Measurements from ENCODE around the gene HDAC4.

HDAC4 gene

DNA sequence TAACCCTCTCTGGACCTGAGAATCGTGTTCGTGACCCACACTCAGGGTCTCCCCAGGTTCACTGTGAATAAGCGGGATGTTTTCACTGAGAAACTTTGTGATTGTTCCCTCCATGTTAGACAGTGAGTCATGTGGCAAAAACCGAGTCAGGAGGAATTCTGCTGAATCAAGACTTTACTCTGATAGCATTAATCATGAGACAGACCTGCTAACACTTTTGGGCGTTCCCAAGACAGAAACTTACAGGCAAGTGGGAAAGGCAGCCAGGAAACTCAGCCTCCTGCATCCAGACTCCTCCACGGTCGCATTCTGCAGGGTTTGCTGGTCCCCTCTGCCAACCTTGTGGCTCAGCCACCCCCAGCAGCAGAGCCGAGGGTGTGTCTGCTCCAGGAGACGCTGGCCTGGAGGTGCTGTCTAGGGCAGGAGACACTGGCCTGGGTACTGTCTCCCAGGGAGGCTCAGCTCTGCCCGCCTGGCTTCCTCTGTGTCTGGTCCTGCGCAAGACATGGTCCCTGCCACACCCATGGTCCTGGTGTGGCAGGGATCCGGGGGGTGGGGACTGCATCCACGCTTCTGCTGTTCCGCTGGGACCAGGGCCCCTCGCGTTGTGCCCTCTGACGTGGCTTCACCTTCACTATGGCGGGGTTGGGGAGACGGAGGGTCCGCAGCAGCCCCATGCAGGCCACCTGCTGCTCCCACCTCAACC, 375.6 kb downstream of the HDAC4 start:
- ATAC-seq: no peak
- DNase-seq: no peak

DNA sequence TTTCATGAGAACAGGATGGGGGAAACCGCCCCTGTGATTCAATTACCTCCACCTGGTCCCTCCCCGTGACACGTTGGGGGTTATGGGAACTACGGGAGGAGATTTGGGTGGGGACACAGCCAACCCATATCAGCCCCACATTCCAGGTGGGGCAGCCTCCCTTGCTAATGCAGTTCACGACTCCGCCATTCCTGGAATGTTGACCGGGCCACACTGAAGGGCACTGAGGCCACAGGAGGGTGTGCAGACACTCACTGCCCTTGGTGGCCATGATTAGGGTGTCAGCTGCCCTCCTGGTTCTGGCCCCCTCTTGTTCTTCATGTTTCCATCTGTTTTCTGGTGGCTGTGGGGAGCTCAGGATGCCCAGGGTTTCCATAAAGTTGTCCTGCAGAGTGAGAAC, 376.6 kb downstream of the HDAC4 start:
- no peak for DNase-seq
- no peak for ATAC-seq

DNA sequence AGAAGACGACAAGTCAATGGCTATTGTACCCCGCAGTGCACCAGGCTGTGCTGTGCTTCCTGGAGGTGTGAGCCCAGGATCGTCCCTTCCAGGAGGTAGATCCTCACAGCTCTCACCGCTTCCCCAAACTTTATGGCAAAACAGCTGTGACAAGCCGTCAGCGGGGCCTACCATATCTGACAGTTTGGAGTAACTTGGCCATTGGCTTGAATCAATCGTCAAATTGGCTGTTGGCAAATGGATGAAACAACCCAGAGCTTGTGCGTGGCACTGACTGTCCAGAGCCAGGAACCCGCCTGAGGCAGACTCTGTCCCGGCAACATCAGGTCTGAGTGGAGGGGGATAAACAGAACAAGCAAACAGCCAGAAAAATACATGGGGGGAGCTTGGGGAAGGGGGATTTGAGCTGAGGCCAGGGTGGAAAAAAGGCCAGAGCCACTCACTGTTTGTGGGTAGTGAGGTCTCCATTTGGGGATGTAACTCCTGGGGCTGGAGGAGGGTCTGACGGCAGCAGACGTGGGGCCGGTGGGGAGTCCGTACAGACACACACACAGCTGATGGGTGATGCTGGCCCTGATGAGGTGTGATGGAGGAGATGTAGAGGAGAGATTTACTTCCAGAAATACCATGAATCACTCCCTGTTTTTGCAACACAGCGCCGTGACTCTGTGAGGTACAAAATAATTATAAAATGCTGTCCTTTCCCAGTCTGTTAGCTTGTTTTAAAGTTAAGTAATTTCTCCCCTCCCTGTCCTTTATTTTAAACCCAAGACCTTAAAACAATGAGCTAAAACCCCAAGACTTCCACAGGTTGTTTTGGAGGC, 378.2 kb downstream of the HDAC4 start:
- ATAC-seq (no peak), DNase-seq (no peak)

DNA sequence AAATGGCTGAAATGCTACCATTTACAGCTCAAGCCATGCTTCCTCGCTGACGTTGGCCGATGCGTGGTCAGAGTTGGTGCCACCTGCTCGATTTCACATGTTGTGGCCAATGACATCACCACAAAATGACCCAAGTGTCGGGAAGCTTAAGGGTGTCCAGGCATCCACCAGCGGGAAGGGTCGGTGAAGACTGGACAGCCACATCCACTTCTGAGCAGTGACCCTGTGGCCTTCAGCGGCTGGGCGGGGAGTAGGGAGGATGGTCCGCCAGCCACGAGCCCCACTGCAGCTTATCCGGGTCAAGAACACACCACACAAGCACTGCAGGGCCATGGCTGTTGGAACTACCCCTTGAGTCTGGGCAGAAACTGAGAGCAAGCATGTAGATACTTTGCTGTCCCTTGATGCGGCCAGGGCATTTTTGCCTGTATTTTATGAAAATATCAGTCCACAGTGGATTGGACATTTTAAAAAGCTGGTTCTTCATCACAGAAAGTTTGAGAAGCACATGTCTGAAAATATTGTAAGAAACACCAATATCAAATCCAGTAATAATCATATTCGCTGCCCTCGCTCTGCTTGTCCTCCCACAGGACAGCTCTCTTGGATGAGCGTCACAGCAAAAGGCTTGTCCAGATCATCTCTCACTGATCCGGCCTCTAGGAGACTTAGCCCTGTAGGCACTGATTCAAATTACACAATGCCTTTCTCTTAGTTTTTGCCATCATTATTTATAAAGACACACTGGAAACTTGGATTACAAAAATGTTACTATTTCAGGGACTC, 379.0 kb downstream of the HDAC4 start:
- no peak for DNase-seq
- ATAC-seq: no peak

DNA sequence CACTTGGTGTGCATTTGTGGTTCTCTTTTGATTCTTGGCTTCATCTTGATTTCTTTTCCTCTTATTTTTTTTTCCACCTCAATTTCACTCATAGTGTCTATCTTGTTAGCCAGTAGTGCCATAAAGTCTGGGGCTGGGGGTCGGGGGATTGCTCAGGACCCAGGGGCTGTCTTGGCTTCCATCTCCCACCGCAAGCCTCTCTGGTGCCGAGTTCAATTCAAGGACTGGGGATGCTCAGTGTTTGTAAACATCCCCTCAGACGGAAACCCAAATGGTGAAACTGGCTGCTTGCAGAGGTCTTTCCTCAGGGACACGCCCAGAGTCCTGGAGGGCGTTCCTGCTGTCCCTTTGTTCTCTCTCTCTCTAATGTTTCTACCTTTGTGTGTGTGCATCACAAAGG, 379.6 kb downstream of the HDAC4 start:
- DNase-seq (no peak), ATAC-seq (no peak)

DNA sequence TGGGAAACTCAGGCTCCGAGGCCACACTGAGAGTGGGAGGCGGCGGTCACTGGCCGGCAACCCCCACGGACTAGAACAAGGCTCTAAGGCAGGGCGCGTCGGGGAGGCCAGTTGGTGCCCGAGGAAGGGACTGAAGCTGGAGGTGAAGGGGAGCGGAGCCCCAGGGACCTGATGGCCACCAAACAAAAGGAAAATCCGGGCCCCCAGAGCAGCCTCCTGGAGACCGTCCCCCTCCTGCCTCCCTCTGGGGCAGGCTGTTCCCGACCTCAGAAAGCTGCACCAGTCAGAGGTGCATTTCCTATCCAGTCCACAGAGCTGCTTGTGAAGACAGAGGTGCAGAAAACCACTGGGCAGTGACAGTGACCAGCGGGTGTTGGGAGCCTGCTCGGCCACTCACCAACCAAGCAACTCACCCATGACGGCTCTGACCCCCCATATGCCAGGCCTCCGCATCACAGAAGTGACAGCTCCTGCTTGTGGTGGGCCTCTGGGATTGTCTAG, 380.2 kb downstream of the HDAC4 start:
- no peak for ATAC-seq
- no peak for DNase-seq

DNA sequence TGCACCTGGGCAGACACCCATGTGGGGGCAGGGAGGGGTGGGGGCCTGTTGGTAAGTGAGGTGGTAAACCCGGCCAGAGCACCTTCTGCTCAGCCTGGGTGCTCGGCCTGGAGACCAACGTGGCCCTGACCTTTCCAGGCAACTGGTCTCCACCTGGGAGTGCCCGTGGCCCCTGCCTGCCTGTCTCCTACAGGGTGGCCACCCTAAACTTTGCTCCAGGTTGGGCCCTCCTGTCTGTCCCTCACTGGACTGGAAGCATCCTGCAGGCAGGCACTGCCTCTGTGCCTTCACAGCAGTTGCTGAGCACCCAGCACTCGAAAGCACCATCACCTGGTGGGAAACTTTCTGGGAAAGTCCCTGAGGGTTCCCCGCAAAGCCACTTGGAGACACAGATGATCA, 381.6 kb downstream of the HDAC4 start:
- DNase-seq (no peak), ATAC-seq (no peak)

DNA sequence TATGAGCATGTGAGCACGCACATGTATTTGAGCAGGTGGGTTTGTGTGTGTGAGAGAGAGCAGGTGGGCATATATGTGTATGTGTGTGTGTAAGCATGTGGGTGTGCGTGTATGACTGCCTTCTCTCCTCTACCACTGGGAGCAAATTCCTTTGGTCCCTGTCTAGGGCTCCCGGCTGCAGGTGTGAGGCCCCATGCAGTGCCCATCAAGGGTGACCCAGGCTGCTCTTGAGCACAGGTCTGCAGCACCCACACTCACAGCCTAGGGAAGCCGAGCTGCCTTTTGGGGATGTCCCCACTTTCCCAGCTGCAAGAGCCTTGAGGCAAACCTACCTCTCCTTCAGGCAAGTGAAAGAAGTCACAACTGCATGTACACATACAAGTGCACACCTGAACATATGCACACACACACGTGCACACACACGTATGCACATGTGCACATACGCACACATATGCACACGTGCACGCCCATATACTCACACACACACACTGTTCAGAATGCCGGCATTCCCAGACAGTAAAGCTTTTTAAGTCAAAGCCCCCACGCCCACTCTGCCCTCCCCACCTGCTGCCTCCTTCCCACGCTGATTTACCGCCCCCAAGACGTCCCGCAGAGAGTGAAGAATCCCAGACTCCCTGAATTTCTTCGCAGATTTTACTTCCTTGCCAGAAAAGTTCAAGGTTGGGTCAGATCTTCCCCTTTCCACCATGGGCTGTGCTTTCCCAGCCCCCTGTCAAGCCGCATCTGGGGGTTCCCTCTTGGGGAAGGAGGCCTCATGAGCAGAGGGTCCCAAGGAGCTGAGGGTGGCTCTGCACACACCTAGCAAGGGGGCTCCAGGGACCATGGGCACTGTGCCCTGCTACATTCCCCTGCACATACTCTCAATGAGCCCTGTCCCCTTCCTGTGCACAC, 382.3 kb downstream of the HDAC4 start:
- no peak for DNase-seq
- ATAC-seq: no peak

DNA sequence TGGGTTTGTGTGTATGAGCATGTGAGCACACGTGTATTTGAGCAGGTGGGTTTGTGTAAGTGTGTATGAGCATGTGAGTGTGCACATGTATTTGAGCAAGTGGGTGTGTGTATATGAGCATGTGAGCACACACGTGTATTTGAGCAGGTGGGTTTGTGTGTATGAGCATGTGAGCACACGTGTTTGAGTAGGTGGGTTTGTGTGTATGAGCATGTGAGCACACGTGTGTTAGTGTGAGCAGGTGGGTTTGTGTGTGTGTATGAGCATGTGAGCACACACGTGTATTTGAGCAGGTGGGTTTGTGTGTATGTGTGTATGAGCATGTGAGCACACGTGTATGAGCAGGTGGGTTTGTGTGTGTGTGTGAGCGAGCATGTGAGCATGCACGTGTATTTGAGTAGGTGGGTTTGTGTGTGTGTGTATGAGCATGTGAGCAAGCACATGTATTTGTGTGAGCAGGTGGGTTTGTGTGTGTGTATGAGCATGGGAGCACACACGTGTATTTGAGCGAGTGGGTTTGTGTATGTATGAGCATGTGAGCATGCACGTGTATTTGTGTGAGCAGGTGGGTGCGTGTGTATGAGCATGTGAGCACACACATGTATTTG, 383.2 kb downstream of the HDAC4 start:
- no peak for ATAC-seq

DNA sequence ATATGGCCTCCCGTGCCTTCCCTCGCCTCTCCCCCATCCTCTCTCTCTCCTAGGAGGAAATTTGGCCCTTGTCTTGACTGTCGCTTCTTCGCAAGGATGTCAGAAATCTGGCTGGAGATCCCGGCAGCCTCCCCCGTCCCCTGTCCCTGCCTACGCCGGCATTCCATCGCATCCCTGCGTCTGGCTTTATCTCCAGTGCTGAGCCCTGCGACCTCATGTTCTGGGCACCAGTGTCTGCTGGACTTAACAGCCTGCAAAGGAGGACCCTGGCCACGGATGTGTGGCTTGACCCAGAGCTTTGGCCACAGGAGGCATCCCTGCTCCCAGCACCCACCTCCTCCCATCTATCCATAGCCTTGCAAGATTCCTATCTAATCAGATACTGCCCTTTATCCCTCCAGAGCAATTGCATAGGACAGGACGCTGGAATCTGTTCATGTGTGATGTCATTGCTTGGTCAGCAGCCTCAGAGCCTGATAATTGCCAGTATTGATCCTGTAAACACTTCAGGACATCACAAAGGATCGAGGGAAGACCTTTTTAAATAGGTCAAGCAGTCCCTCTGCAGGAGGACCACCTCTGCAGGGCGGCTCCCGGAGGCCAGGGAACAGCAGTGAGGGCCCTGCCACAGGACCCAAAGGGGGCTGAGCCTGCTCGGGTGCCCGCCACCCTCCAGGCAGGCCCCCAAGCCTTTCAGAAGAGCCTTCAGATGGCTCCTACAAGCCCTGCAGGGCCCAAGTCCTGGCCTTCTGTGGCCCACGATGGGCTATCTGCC, 384.7 kb downstream of the HDAC4 start:
- DNase-seq (no peak), ATAC-seq (no peak)

More for the DNA sequence above, 383.2 kb downstream of the HDAC4 start:
- DNase-seq: no peak

DNA sequence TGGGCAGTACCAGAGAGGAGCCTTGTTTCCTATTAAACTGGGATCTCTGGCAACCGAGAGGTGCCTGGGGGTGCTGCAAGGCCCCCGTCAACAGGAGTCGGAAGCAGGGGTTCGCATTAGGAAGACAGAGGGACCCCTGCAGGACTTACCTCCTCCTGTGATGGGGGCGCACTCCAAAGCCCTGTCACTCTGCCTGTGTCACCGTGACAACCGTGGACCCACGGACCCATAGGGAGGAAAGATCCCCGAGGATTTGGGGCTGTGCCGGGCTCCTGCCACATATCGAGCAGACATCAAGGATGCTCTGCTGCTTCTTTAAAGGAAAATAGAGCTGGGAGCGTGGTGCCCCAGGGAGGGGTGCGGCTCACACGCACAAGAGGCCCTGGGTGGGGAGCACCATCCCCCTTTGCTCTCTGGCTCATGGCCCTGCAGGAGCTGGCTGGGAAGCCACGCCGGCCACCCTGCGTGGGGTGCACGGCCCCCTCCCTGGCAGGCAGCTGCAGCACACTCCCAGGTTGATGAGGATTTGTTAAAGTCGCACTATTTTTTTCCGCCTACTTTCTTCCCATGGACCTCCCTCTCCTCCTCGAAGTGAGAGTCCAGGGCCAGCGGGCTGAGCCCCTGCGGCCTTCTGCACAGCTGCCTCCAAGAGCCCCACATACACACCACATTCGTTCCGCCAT, 385.5 kb downstream of the HDAC4 start:
- DNase-seq (no peak), ATAC-seq (no peak)

DNA sequence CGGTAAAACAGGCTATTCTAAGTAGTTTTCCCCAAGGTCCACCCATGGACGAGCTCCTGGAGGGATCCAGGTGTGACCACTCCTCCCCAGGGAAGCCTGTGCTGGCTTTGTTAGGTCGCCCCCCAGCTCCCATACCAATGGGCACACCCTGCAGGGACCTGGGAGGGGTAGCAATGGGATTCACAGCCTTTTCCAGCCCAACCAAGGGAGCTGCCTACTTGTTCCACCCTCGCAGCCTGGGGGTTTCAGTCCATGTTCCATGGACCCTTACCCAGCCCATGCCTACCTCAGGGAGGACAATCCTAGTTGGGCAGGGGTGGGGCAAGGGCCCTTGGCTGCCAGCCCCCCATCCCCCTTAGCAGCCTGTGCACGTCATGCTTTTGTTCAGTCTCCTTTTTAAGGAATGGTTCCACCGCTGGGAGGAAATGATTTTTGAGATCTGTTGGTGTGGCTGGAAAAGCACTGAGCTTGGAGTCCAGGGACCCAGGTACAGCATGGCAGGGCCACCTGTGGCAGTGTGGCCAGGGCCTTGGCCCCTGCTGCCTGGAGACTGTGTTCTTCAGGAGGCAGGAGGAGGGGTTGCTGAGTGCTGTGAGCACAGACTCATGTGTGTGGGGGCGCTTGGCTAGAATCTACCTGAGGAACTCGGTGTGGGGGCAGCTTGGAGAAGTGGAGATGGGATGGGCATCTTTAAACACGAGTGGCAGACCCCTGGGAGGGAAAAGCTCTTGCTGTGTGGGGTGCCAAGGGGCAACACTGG, 386.2 kb downstream of the HDAC4 start:
- DNase-seq (no peak), ATAC-seq (no peak)

DNA sequence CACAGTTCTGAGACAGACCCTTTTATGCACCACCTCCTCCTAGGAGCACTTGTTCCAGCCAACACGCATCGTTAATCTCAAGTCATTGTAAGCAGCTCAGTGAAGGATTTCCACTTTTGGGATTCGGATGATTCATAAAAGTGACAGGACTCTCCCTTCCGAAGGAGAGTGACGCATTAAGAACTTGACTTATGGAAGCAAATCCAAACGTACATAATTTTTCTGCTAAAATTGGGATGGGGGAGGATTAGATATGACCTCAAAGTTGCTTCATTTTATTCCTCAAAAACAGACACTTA, 387.2 kb downstream of the HDAC4 start:
- no peak for ATAC-seq
- DNase-seq: no peak

DNA sequence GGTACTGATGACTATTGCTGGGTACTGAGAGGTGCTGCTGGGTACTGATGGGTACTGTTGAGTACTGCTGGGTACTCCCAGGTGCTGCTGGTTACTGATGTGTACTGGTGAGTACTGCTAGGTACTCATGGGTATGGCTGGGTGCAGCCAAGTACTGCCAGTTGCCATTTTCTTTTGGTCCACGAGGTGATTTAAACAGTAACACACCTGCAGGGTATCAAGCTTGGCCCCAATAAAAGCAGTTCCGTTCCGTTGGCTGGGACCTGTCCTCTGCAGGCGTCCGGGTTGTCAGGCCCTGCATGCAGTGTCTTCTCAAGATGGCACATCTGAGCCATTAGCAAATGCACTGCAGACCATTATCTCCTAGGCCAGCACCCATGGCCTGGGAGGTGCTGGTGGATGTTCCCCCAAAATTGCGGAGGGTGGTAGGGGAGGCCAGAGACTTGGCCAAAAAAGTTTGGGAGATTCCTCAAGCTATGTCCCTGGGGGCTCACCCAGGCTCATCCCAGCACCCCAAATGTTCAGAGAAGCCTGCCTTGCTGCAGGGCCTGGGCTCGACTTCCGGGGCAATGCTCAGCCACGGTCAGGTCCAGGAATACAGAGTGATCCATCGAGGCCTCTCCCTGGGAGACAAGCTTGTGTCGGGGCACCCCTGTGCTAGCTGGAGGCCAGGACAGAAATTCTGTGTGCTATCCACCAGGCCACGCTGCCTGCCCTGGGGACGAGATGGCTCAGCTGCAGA, 387.7 kb downstream of the HDAC4 start:
- DNase-seq: no peak
- no peak for ATAC-seq

DNA sequence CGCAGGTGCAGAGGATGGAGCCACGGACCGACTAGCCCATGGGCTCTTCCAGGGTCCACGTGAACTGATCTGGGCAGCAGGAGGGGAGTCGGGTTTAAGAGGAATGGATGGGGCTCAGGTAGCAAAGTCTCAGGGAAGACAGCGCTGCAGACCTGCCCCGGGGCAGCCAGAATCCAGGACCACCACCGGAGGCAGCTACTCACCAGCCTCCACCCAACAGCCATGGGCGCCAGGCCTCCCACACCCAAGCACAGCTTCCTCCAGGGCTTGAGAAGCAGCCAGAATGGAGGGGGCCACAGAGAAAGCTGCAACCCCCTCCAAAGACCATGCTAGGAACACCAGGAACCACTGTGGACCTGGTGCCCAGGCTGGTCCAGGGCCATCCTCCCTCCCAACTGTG, 388.6 kb downstream of the HDAC4 start:
- no peak for DNase-seq
- ATAC-seq: no peak

DNA sequence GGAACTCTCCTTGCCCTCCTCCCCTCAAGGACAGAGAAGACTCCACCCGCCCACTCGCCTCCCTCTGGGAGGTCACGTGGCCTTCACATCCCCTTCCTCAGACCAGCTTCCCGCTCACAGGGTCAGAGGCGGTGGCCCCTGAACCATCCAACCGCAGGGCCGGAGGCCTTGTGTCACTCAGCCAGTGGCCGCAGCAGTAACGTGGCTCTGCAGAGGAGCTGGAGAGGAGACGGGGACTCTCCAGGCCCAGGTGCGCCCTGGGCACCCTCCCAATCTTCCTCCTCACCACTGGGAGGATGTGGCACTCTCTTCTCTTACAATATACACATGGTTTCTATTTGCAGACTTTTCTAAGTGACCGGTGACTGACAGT, 391.2 kb downstream of the HDAC4 start:
- DNase-seq (no peak), ATAC-seq (no peak)

DNA sequence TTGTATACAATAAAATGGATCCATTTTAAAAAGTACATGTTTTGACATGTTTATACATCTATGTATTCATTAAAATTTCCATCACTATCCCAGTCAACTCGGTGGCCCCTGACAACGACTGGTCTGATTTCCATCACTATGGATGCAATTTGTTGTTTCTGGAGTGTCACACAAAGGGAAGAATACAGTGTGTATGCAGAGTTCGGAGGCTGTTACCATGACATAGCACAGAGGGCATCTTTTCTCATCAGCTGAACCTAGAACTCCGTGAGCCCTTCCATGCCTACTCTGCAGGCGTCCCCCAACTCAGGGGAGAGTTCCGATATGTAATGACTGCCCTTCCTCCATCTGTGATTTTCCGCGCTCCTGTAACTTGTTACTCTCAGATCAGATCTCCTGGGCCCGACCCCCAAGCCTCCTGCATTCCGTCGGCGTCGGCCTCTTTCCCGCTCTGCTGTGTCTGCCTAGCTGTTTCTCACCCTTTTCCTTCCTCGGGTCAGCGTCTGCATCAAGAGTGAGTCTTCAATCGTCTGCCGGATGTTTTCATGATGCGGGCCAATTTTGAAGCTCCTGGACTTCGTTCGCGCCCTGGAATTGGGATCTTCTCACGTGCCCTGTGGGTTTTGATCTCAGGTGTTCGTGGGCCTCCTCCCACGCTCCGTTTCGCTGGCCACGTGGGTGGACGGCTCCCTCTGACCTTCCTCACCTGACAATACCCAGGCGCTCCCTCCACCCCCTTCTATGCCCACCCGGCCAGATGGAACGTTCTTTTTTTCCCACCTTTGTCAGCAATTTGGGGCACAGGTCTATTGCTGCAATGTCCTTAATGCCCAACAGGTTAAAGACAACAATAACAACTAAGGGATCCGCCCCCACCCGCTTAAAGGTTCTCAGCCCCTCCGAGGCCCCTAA, 391.9 kb downstream of the HDAC4 start:
- ATAC-seq (no peak), DNase-seq (no peak)

DNA sequence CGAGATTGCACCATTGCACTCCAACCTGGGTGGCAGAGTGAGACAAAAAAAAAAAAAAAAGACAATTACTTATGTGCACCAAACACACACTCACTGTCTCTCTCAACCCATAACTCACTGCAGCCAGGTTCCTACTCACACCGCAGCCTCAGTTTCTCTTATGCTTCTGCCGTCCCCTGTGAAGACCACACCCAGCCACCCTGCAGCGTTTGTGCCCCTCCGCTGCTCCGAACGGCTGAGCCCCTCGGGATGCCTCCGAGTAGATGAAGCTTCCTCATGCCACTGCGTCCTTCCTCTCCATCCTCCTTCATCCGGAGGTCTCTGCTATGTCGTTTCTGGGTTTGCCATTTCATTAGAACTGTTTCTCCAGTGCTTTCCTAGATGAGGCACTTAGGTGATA, 392.8 kb downstream of the HDAC4 start:
- DNase-seq: no peak
- no peak for ATAC-seq
